Neural progenitor cell (in vitro differentiated cells): Measurements from ENCODE around the gene PRDM5. TPM values are rescaled to one million over a fixed set of nuclear protein-coding genes. Genes with fewer than 3 reads are reported as not detected.

Experiments used
- DNase-seq: peaks from one replicate; pipeline ENCODE4 v3.0.0-alpha.2; 2016; ENCODE audit warnings: low spot score
- H2AFZ ChIP-seq: fragments of 200-600 bp; sonication (generic); replicated peaks from 2 replicates; pipeline ENCODE4 v1.6.1; 2016; ENCODE audit warnings: antibody characterized with exemption
- H3F3A ChIP-seq: fragments of 200-600 bp; sonication (generic); 2 replicates; pipeline ENCODE4 v1.6.1; 2016; ENCODE audit warnings: antibody characterized with exemption, low read depth
- H3K27ac ChIP-seq: fragments of 200-600 bp; sonication (generic); 2 replicates; pipeline ENCODE4 v1.5.1; 2016; ENCODE audit warnings: mild to moderate bottlenecking
- H3K27me3 ChIP-seq: fragments of 200-600 bp; sonication (generic); 2 replicates; pipeline ENCODE4 v1.6.1; 2016; ENCODE audit warnings: mild to moderate bottlenecking, moderate library complexity
- H3K36me3 ChIP-seq: fragments of 200-600 bp; sonication (generic); 2 replicates; pipeline ENCODE4 v1.5.1; 2016
- H3K4me1 ChIP-seq: fragments of 200-600 bp; sonication (generic); 2 replicates; pipeline ENCODE4 v1.6.1; 2016; ENCODE audit warnings: mixed run types
- H3K4me2 ChIP-seq: fragments of 200-600 bp; sonication (generic); 2 replicates; pipeline ENCODE4 v1.6.1; 2016
- H3K4me3 ChIP-seq: fragments of 200-600 bp; sonication (generic); 2 replicates; pipeline ENCODE4 v1.5.1; 2016
- H3K79me2 ChIP-seq: fragments of 200-600 bp; sonication (generic); 2 replicates; pipeline ENCODE4 v1.6.1; 2016; ENCODE audit warnings: low read depth
- H3K9ac ChIP-seq: fragments of 200-600 bp; sonication (generic); 2 replicates; pipeline ENCODE4 v1.6.1; 2016
- H3K9me3 ChIP-seq: fragments of 200-600 bp; sonication (generic); 2 replicates; pipeline ENCODE4 v1.5.1; 2016; ENCODE audit warnings: low read depth
- H4K20me1 ChIP-seq: fragments of 200-600 bp; sonication (generic); 2 replicates; pipeline ENCODE4 v1.6.1; 2016; ENCODE audit warnings: low read depth
- H3K27ac Mint-ChIP-seq: 3 replicates; pipeline ENCODE4 v1.8.0; 2021; ENCODE audit warnings: mixed read lengths
- H3K27me3 Mint-ChIP-seq: 2 replicates; pipeline ENCODE4 v1.8.0; 2022; ENCODE audit warnings: low read depth, mild to moderate bottlenecking, inconsistent platforms, moderate library complexity, mixed read lengths; ENCODE audit not compliant: insufficient read depth
- H3K36me3 Mint-ChIP-seq: 3 replicates; pipeline ENCODE4 v1.8.0; 2021; ENCODE audit warnings: mixed read lengths
- H3K4me1 Mint-ChIP-seq: 3 replicates; pipeline ENCODE4 v1.8.0; 2021; ENCODE audit warnings: mixed read lengths
- H3K4me3 Mint-ChIP-seq: 3 replicates; pipeline ENCODE4 v1.8.0; 2021; ENCODE audit warnings: mild to moderate bottlenecking, moderate library complexity, mixed read lengths
- H3K9me3 Mint-ChIP-seq: 3 replicates; pipeline ENCODE4 v1.8.0; 2020; ENCODE audit warnings: mixed read lengths
- EZH2 ChIP-seq: fragments of 200-600 bp; sonication (generic); IDR thresholded peaks from 2 replicates; pipeline ENCODE4 v1.6.1; 2017; ENCODE audit warnings: antibody characterized with exemption, mild to moderate bottlenecking, moderate library complexity
- EZH2phosphoT487 ChIP-seq: fragments of 200-600 bp; sonication (generic); IDR thresholded peaks from 2 replicates; pipeline ENCODE4 v1.6.1; 2017; ENCODE audit warnings: antibody characterized with exemption
- total RNA-seq: library from RNA; depleted of rRNA; stranded (reverse); fragments of >200 nt; gene quantifications from 2 replicates; pipeline ENCODE4 v1.2.3, GENCODE V29; 2015; ENCODE audit warnings: low replicate concordance
- TF ChIP-seq, protein P1 (sequence below): fragments of 200-600 bp; sonication (generic); IDR thresholded peaks from 2 replicates; pipeline ENCODE4 v1.5.1; 2017; ENCODE audit warnings: antibody characterized with exemption, mild to moderate bottlenecking

The PRDM5 gene
- total RNA-seq, 1 donor from 2014 or later = 51.7 TPM

DNA sequence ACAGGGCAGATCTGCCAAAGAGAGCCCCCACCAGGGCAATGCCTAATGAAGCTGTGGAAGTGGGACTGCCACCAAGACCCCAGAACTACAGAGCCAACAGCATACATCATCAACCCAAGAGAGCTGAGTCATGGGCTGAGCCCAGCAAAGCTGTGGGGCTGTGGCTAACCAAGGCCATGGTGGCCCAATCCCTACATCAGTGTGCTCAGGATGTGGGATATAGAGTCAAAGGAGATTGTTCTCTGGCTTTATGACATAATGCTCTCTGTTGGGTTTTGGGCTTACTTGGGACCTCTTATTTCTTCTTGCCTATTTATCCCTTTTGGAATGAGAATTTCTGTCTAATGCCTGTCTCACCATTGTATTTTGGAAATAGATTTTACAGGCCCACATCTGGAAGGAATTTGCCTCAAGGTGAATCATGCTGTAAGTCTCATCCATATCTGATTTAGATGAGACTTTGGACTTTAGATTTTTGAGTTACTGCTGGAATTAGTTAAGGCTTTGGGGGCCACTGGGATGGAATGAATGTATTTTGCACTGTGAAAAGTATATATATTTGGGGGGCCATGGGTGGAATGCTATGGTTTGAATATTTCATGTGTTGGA lies 5.4 kb upstream of the PRDM5 start:
- TF ChIP-seq EZH2 = no peak
- TF ChIP-seq EZH2phosphoT487 = no peak
- TF ChIP-seq, protein P1, sequence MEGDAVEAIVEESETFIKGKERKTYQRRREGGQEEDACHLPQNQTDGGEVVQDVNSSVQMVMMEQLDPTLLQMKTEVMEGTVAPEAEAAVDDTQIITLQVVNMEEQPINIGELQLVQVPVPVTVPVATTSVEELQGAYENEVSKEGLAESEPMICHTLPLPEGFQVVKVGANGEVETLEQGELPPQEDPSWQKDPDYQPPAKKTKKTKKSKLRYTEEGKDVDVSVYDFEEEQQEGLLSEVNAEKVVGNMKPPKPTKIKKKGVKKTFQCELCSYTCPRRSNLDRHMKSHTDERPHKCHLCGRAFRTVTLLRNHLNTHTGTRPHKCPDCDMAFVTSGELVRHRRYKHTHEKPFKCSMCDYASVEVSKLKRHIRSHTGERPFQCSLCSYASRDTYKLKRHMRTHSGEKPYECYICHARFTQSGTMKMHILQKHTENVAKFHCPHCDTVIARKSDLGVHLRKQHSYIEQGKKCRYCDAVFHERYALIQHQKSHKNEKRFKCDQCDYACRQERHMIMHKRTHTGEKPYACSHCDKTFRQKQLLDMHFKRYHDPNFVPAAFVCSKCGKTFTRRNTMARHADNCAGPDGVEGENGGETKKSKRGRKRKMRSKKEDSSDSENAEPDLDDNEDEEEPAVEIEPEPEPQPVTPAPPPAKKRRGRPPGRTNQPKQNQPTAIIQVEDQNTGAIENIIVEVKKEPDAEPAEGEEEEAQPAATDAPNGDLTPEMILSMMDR = no peak
- H3K36me3 Mint-ChIP-seq = no peaks in the 10 kb centered on the region
- H3K4me3 ChIP-seq = no peak overlapping the region

DNA sequence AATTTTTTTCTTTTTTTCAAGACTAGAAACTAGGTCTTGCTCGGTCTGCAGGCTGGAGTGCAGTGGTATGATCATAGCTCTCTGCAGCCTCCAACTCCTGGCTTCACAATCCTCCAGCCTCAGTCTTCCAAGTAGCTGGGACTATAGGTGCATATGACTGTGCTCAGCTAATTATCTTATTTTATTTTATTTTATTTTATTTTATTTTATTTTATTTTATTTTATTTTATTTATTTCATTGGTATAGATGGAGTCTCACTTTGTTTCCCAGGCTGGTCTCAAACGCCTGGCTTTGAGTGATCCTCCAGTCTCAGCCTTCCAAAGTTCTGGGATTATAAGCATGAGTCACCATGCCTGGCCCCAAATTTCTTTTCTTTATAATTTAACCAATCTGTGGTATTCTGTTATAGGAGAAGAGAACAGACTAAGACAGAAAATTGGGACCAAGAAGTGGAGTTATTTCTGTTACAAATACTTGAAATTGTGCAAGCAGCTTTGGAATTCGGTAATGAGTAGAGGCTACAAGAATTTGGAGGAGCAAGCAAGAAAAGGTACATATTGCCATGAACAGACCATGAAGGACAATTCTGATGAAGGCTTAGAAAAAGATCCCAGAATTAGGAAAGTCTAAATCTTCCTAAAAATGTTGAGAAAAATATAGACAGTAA lies 4.0 kb upstream of the PRDM5 start:
- peaks cover 21% of the 10 kb centered on the region for H3F3A ChIP-seq
- no peak overlapping the region for H3K4me2 ChIP-seq
- peaks cover under 1% of the 10 kb centered on the region for H3K79me2 ChIP-seq
- TF ChIP-seq EZH2phosphoT487 (no peak), EZH2 (no peak)
- TF ChIP-seq, protein P1 = no peak
- H3K4me3 ChIP-seq = no peak overlapping the region
- no peak overlapping the region for H2AFZ ChIP-seq
- no peak overlapping the region for H3K27ac ChIP-seq
- Mint-ChIP-seq H3K36me3 (no peaks in the 10 kb centered on the region), H3K27ac (no peak overlapping the region), H3K4me3 (no peak overlapping the region), H3K9me3 (no peaks in the 10 kb centered on the region), H3K27me3 (peaks cover 6% of the 10 kb centered on the region), H3K4me1 (peaks cover 12% of the 10 kb centered on the region)
- H3K27me3 ChIP-seq = no peaks in the 10 kb centered on the region
- H3K9me3 ChIP-seq = no peaks in the 10 kb centered on the region
- DNase-seq = no peak
- no peaks in the 10 kb centered on the region for H3K36me3 ChIP-seq
- H3K4me1 ChIP-seq = peaks cover 5% of the 10 kb centered on the region
- no peak overlapping the region for H3K9ac ChIP-seq
- H4K20me1 ChIP-seq = no peaks in the 10 kb centered on the region

More for the DNA sequence above, 5.4 kb upstream of the PRDM5 start:
- H3K36me3 ChIP-seq = no peaks in the 10 kb centered on the region
- no peak overlapping the region for H3K4me2 ChIP-seq
- peaks cover 7% of the 10 kb centered on the region for H3K4me1 Mint-ChIP-seq
- no peak overlapping the region for H3K4me3 Mint-ChIP-seq
- H3K27me3 Mint-ChIP-seq = peaks cover 3% of the 10 kb centered on the region
- no peak for DNase-seq
- no peaks in the 10 kb centered on the region for H3K9me3 Mint-ChIP-seq
- H3K4me1 ChIP-seq = peaks cover 4% of the 10 kb centered on the region
- peaks cover 11% of the 10 kb centered on the region for H3F3A ChIP-seq
- no peak overlapping the region for H3K9ac ChIP-seq
- no peak overlapping the region for H2AFZ ChIP-seq
- H3K27me3 ChIP-seq = no peaks in the 10 kb centered on the region
- no peak overlapping the region for H3K27ac Mint-ChIP-seq
- H3K79me2 ChIP-seq = no peaks in the 10 kb centered on the region
- no peak overlapping the region for H3K27ac ChIP-seq
- H3K9me3 ChIP-seq = no peaks in the 10 kb centered on the region
- no peaks in the 10 kb centered on the region for H4K20me1 ChIP-seq

DNA sequence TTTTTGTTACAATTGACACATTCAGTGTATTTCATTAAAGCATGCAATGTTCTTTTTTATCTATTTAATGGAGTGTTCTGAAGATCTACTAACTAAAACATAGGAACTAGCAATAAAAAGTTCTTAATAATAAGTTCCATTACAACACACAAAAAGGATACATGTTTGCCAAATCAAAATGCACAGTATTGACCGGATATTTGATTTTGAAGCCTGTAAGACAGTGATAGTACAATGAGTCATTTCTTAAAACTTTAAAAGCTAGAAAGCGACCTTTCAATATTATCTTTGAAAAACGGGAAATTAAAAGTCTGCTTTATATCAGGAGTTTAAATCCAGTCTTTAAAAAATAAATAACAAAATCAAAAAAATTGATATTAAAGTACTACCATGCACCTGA lies 2.4 kb upstream of the PRDM5 start:
- H3K4me1 Mint-ChIP-seq = peaks cover 18% of the 10 kb centered on the region
- Histone ChIP-seq H3K4me1 (peaks cover 19% of the 10 kb centered on the region), H3K9me3 (no peaks in the 10 kb centered on the region), H3K9ac (no peak overlapping the region), H3K79me2 (peaks cover 16% of the 10 kb centered on the region), H3F3A (peaks cover 27% of the 10 kb centered on the region), H3K27me3 (no peaks in the 10 kb centered on the region), H4K20me1 (no peaks in the 10 kb centered on the region), H3K4me2 (no peak overlapping the region), H3K36me3 (no peaks in the 10 kb centered on the region), H3K27ac (no peak overlapping the region), H2AFZ (no peak overlapping the region), H3K4me3 (no peak overlapping the region)
- DNase-seq = no peak
- H3K4me3 Mint-ChIP-seq = no peak overlapping the region
- no peaks in the 10 kb centered on the region for H3K9me3 Mint-ChIP-seq
- no peak for TF ChIP-seq EZH2
- TF ChIP-seq, protein P1 = no peak
- TF ChIP-seq EZH2phosphoT487 = no peak
- peaks cover 6% of the 10 kb centered on the region for H3K27me3 Mint-ChIP-seq
- no peak overlapping the region for H3K27ac Mint-ChIP-seq
- no peaks in the 10 kb centered on the region for H3K36me3 Mint-ChIP-seq
